Fibroblast of skin of scalp (primary cell): ENCODE results near the gene FBLIM1.
"Not testable (repeated sequence)": the region's sequence is repeated elsewhere in the genome, so short reads cannot be mapped to it uniquely, and the experiment has no call there.

ENCODE experiments used
- DNase-seq: peaks from one replicate; pipeline ENCODE4 v3.0.0-alpha.2; 2013

The FBLIM1 gene

DNA sequence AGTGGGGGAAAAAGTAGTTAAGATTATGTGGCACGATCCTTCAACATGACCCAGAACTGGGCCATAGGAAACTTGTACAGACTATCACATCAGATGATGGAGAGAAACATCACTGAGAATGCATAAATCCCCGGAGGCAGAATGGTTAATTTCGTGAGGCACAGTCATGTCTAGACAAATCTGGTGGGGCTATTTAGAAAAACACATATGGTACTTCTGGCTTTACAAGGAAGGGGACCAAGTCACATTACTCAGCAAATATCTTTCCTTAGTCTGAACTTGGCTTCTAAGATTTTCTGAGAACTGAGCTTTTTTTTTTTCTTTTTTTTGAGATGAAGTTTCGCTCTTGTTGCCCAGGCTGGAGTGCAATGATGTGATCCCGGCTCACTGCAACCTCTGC, 58.1 kb downstream of the FBLIM1 start:
- DNase-seq: peak; percentile 18

DNA sequence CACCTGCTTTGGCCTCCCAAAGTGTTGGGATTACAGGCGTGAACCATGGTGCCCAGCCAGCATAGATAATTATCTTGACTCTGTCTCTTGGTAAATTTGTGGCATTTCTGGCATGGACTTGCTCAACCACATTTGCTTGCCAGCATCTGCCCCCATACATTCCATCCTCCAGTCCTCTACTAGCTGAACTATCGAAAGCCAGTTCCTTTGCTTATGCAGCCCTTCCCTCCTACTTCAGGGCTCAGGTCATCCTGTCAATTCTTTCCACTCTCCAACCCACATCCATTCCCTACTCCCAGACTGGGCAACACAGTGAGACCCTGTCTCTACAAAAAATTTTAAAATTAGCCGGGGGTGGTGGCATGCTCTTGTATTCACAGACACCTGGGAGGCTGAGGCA, 61.9 kb downstream of the FBLIM1 start:
- DNase-seq: peak; percentile 32

DNA sequence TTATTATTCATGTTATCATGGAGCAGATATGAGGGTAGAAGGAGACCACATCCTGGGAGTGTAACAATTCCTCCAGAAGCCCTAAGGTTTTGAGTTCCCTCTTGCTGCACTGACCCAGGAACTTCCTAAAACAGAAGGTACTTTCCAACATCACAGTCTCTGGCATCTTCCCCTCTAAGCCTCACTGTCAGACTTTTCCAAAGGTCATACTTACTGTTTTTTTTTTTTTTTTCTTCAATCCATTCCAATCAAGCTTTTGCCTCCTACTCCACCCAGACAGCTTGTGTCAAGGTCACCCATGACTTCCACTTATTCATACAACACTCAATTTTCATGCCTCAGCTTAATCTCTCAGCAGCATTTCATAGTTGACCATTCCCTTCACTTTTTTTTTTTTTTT, 67.2 kb downstream of the FBLIM1 start:
- DNase-seq: no peak

DNA sequence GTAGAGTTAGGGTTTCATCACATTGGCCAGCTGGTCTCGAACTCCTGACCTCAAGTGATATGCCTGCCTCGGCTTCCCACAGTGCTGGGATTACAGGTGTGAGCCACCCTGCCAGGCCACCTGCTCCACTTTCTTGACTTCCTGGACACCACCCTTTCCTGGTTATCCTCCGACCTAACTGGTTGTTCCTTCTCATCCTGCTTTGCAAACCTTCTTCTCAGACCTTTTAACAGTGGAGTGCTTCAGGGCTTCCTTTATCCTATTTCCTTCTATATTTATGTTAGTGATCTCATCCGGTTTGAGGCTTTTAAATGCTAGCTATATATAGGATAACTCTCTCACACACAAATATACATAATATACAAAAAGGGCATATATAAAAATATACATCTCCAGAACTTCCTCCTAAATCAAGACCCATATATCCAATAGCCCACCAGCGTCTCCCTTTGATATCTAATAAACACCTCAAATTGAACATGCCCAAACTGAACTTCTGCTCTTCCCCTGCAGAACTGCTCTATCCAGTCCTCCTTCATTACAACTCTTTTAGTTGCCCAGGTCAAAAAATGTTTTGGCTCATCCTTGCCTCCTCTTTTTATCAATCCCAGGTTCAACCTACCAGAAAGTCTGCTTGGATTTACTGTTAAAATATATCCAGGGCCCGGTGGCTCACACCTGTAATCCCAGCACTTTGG, 68.4 kb downstream of the FBLIM1 start:
- DNase-seq: no peak

- DNase-seq: not testable (repeated sequence)
Observed at GRCh38 chr1:15827567-15827966, 69.0 kb downstream of the FBLIM1 start.

DNA sequence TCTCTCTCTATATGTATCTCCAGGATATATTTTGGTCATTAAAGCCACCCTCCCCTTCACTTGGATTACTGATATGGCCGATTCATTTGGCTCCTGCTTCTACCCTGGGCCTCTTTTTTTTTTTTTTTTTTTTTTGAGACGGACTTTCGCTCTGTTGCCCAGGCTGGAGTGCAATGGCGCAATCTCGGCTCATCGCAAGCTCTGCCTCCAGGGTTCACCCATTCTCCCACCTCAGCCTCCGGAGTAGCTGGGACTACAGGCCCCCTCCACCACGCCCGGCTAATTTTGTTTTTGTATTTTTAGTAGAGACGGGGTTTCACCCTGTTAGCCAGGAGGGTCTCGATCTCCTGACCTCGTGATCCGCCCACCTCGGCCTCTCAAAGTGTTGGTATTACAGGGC, 70.3 kb downstream of the FBLIM1 start:
- DNase-seq: not testable (repeated sequence)

DNA sequence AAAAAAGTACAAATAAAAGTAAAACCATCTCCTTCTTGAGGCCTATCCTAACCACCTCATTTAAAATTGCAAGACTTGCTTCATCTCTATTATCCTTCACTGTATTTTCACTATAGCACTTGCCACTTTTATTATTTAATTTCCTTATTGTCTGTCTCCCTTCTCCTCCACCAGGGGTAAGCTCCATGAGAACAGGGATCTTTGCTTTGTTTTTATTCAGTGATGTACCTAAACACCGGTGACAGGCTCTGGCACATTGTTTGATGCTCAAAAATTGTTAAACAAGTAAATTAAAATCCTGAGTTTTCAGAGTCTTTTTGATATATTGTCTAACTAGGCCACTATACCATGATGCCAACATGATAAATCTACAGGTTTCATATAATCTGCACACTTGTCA, 71.7 kb downstream of the FBLIM1 start:
- no peak for DNase-seq

DNA sequence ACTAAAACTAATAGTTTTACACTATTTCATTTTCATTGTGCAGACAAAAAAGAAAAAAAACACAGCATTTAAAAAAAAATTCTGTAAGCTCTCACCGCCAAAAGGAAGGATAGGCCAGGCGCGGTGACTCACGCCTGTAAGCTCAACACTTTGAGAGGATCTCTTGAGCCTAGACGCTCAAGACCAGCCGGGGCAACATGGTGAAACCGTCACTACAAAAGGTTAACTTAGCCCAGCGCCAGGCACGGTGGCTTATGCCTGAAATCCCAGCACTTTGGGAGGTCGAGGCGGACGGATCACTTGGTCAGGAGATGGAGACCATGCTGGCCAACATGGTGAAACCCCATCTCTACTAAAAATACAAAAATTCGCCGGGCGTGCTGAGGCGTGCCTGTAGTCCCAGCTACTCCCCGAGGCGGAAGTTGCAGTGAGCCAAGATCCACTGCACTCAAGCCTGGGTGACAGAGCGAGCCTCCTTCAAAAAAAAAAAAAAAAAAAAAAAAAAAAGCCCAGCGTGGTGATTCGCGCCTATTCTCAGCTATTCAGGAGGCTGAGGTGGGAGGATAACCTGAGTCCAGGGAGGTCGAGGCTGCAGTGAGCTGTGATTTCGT, 74.6 kb downstream of the FBLIM1 start:
- DNase-seq: no peak

DNA sequence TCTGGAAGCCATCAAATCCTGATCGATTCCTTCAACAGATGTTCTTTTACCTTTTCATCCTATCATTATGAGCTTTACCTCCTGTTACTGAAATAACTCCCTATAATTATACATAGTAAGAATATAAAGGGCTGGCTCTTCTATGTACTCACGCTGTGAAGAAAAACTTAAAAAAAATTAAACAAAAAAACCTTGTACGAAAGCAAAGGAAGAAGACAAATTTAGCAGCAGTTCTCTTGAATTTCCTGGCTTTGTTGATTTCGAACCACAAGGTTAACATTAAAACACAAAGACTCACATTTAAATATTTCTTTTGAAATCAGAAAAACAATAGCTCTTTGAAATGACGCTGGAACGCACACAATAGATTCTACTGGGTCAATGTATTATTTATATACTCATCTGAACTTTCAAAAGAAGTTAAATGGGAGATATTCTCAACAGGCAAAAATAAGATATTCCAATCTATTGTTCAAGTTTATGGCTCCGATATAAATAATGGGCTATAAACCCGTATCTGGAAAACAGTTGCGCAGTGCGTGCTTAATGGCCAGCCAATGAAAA, 75.3 kb downstream of the FBLIM1 start:
- DNase-seq: no peak

DNA sequence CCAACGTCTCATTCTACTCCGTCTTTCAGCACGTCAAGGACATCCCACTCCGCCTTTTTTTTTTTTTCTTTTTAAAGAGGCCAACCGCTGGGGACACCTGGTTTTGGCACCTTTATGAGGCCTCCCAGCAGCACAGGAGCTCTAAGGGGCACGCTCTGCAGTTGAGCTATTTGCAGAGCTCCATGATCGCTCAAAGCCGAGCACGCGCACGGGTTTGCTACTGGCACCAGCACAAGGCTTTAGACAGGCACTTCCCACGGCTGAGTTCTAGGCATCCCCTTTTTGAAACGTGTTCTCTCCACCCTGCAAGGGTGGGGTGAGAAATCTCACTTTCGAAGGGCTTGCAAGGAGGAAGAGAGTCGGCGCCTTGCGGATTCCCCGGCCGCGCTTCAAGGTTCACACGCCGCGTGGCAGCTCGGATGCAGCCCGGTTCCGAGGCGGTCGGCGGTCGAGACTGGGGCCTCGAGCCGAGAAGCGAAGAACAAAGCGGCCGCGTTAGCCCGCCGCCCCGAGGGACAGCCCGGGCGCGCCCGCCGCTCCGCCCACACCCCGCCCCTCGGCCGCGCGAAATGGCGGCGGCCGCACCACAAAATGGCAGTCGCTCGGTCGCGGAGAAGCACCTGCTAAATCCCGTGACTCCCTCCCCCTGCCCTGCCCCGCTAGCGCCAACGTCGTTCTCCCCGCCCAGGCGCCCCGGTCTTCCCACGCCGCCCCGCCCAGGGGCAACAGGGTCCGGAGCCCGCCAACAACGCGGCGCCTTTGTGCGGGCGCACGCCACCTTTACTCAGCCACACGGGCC, 76.0 kb downstream of the FBLIM1 start:
- peak; percentile 88 for DNase-seq

DNA sequence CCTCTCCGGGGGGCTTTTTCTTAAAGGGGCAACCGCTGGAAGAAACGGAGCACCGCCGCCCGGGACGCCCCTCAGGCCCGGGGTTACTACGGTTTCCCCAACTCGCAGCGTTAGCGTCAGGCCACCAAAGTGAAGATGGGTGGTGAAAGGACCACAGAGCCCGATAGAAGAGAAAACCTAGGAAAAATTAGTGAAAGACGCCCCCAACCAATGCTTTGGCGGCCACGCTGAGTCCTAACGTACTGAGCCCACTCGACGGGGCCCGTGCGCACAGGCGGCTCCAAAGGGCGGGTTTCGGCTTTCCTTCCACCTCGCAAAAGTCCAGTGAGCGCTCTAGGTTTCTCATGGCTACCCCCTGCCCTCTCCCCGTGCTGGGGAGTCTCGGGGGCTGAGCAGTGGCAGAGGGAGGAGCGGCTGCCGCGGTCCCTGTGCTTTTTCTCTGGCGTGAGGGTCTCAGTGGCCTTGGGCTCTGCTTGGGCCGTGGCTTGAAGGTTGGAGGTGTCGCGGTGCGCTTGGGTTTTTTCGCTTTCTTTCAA, 76.7 kb downstream of the FBLIM1 start:
- DNase-seq: no peak

DNA sequence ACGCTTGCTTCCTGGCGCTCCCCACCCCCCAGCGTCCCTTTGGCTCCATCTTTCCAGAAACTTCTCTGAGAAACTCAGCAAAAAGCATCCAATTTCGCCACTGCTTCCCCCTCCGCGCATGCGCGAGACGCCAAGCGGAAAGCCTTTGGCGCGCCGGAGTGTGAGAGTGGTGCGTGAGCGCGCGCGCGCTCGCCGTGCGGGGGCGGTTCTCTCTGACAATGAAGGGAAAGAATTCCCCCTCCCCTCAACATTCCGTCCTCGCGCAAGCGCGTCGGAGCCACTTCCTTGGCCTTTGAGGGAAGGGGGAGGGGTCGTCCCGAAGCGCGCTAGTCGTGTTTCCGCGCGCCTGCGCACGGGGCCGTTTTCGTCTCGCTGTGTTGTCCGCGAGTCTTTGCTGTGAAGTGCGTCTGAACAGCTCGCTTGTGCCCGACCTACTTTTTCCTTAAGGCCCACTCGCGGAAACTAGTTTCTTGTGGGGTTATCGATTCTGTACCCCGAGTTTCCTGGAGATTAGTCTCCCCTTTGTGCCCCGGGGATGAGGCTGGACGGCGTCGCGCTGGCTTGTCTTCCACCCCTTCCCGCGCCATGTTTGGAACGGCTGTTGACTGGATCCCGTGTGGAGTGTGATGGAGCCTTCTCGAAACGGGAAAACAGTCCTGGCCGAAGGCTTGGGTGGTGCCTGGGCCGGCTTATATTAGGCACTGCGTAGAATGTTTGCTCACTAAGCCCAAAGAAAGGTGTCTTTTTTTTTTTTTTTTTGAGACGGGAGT, 77.3 kb downstream of the FBLIM1 start:
- peak; percentile 100 for DNase-seq
